Measurements from ENCODE around the gene UVRAG.

Gene UVRAG

GRCh38 chr11:75809991-75810390, 5.0 kb upstream of the UVRAG start:
- Histone ChIP-seq H3K4me3 (no peak overlapping the region), H3K9ac (ENCODE audit: insufficient read length) (no peak overlapping the region), H3K27ac (no peak overlapping the region), H3K9me3 (ENCODE audit: low read depth, low read length) (no peaks in the 10 kb centered on the region), H3K36me3 (ENCODE audit: insufficient read depth, low read length) (no peaks in the 10 kb centered on the region)
- DNase-seq (ENCODE audit: low read depth, low spot score), result no peak
- TF ChIP-seq EZH2 (IDR thresholded peaks at IDR 0.05), result no peak

DNA sequence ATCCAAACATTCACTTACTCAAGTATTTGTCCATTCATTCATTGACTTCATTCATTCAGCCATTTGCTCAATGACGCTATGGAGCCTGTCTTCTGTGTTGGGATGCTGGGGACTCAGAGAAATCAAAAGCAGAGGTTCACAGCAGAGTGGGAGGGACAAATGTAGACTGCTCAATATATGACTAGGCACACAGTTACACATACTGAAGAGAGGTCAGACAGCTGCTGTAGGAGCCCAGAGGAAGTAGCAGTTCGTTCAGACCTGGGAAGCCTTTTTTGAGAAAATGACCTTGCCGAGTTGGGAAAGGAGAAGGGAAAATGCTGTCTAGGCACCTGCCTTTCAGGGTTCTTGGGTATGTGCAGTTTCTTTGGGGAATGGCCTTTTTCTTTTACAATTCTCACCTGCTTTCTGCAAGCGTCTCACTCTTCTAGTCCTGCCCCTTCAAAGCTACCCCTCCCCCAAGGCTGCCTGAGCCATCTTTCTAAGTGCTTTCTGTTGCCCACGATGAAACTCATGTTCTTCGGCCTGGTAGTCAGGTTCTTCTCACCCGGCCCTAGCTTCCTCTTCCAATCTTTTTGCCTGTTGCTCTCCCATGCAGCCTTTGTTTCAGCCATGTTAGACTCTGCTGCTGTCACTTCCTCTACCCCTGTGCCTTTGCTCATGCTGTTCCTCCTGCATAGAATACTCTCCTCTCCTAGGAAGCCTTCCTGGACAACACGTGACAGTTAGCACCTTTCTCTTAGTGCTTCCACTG, 4.2 kb upstream of the UVRAG start:
- DNase-seq (ENCODE audit: low read depth, low spot score), result no peak
- Histone ChIP-seq H3K36me3 (ENCODE audit: insufficient read depth, low read length) (no peaks in the 10 kb centered on the region), H3K4me3 (no peak overlapping the region), H3K9ac (ENCODE audit: insufficient read length) (no peak overlapping the region), H3K27ac (no peak overlapping the region), H3K9me3 (ENCODE audit: low read depth, low read length) (no peaks in the 10 kb centered on the region)
- TF ChIP-seq POLR2AphosphoS5 (IDR thresholded peaks at IDR 0.05; ENCODE audit: borderline replicate concordance, low read depth, low read length) (no peak), EZH2 (IDR thresholded peaks at IDR 0.05) (no peak), FOXP2 (optimal IDR thresholded peaks at IDR 0.05; ENCODE audit: control extremely low read depth, extremely low read length, insufficient read depth) (no peak)

- Histone ChIP-seq H3K9me3 (ENCODE audit: low read depth, low read length) (no peaks in the 10 kb centered on the region), H3K27ac (no peak overlapping the region), H3K9ac (ENCODE audit: insufficient read length) (no peak overlapping the region)
Observed at GRCh38 chr11:75811485-75811884, 3.5 kb upstream of the UVRAG start.

GRCh38 chr11:75812542-75813040, 2.4 kb upstream of the UVRAG start:
- DNase-seq (ENCODE audit: low read depth, low spot score), result no peak
- no peak overlapping the region for H3K9ac ChIP-seq (ENCODE audit: insufficient read length)

More at GRCh38 chr11:75811485-75811884, 3.5 kb upstream of the UVRAG start:
- H3K36me3 ChIP-seq (ENCODE audit: insufficient read depth, low read length), result no peaks in the 10 kb centered on the region
- TF ChIP-seq FOXP2 (optimal IDR thresholded peaks at IDR 0.05; ENCODE audit: control extremely low read depth, extremely low read length, insufficient read depth), result no peak
- TF ChIP-seq POLR2AphosphoS5 (IDR thresholded peaks at IDR 0.05; ENCODE audit: borderline replicate concordance, low read depth, low read length), result no peak
- TF ChIP-seq EZH2 (IDR thresholded peaks at IDR 0.05), result no peak
- DNase-seq (ENCODE audit: low read depth, low spot score), result no peak
- no peak overlapping the region for H3K4me3 ChIP-seq

GRCh38 chr11:75813124-75813523, 1.9 kb upstream of the UVRAG start:
- Histone ChIP-seq H3K4me3 (no peak overlapping the region), H3K36me3 (ENCODE audit: insufficient read depth, low read length) (no peaks in the 10 kb centered on the region), H3K9ac (ENCODE audit: insufficient read length) (no peak overlapping the region), H3K27ac (no peak overlapping the region), H3K9me3 (ENCODE audit: low read depth, low read length) (no peaks in the 10 kb centered on the region)
- TF ChIP-seq EZH2 (IDR thresholded peaks at IDR 0.05) (no peak), POLR2AphosphoS5 (IDR thresholded peaks at IDR 0.05; ENCODE audit: borderline replicate concordance, low read depth, low read length) (no peak), FOXP2 (optimal IDR thresholded peaks at IDR 0.05; ENCODE audit: control extremely low read depth, extremely low read length, insufficient read depth) (no peak)
- no peak for DNase-seq (ENCODE audit: low read depth, low spot score)

More at GRCh38 chr11:75812542-75813040, 2.4 kb upstream of the UVRAG start:
- Histone ChIP-seq H3K4me3 (no peak overlapping the region), H3K36me3 (ENCODE audit: insufficient read depth, low read length) (no peaks in the 10 kb centered on the region), H3K27ac (no peak overlapping the region), H3K9me3 (ENCODE audit: low read depth, low read length) (no peaks in the 10 kb centered on the region)
- TF ChIP-seq FOXP2 (optimal IDR thresholded peaks at IDR 0.05; ENCODE audit: control extremely low read depth, extremely low read length, insufficient read depth) (no peak), EZH2 (IDR thresholded peaks at IDR 0.05) (no peak), POLR2AphosphoS5 (IDR thresholded peaks at IDR 0.05; ENCODE audit: borderline replicate concordance, low read depth, low read length) (no peak)

- H3K9ac ChIP-seq (ENCODE audit: insufficient read length), result no peak overlapping the region
- no peak for TF ChIP-seq POLR2AphosphoS5 (IDR thresholded peaks at IDR 0.05; ENCODE audit: borderline replicate concordance, low read depth, low read length)
- no peak for TF ChIP-seq FOXP2 (optimal IDR thresholded peaks at IDR 0.05; ENCODE audit: control extremely low read depth, extremely low read length, insufficient read depth)
- no peak for TF ChIP-seq EZH2 (IDR thresholded peaks at IDR 0.05)
- H3K36me3 ChIP-seq (ENCODE audit: insufficient read depth, low read length), result no peaks in the 10 kb centered on the region
- no peak for DNase-seq (ENCODE audit: low read depth, low spot score)
- no peak overlapping the region for H3K27ac ChIP-seq
- no peak overlapping the region; the same call in 1 of the 2 replicates for H3K4me3 ChIP-seq
- no peaks in the 10 kb centered on the region for H3K9me3 ChIP-seq (ENCODE audit: low read depth, low read length)
Observed at GRCh38 chr11:75813622-75814039, 1.4 kb upstream of the UVRAG start.

GRCh38 chr11:75814363-75814676, 690 bp upstream of the UVRAG start:
- no peak overlapping the region for H3K27ac ChIP-seq
- peak overlapping the region; percentile 87 for H3K4me3 ChIP-seq
- no peaks in the 10 kb centered on the region for H3K36me3 ChIP-seq (ENCODE audit: insufficient read depth, low read length)
- H3K9me3 ChIP-seq (ENCODE audit: low read depth, low read length), result no peaks in the 10 kb centered on the region
- DNase-seq (ENCODE audit: low read depth, low spot score), result no peak
- H3K9ac ChIP-seq (ENCODE audit: insufficient read length), result peak overlapping the region; percentile 38
- no peak for TF ChIP-seq POLR2AphosphoS5 (IDR thresholded peaks at IDR 0.05; ENCODE audit: borderline replicate concordance, low read depth, low read length)
- no peak for TF ChIP-seq EZH2 (IDR thresholded peaks at IDR 0.05)
- no peak for TF ChIP-seq FOXP2 (optimal IDR thresholded peaks at IDR 0.05; ENCODE audit: control extremely low read depth, extremely low read length, insufficient read depth)

- no peak for DNase-seq (ENCODE audit: low read depth, low spot score)
- H3K4me3 ChIP-seq, result peak overlapping the region; percentile 87
- no peak overlapping the region for H3K27ac ChIP-seq
- no peaks in the 10 kb centered on the region for H3K9me3 ChIP-seq (ENCODE audit: low read depth, low read length)
- H3K36me3 ChIP-seq (ENCODE audit: insufficient read depth, low read length), result no peaks in the 10 kb centered on the region
- H3K9ac ChIP-seq (ENCODE audit: insufficient read length), result peak overlapping the region; percentile 82
- TF ChIP-seq FOXP2 (optimal IDR thresholded peaks at IDR 0.05; ENCODE audit: control extremely low read depth, extremely low read length, insufficient read depth) (no peak), EZH2 (IDR thresholded peaks at IDR 0.05) (no peak), POLR2AphosphoS5 (IDR thresholded peaks at IDR 0.05; ENCODE audit: borderline replicate concordance, low read depth, low read length) (no peak)
Observed at GRCh38 chr11:75815345-75816168, 547 bp downstream of the UVRAG start.
